Liver (tissue), 9 donors: Measurements from ENCODE around the gene ARHGEF28. TPM values are rescaled to one million over a fixed set of nuclear protein-coding genes. Genes with fewer than 3 reads are reported as not detected.

ENCODE experiments used
- DNase-seq: peaks from one replicate; pipeline ENCODE4 v3.0.0-alpha.2; 2017; ENCODE audit warnings: low spot score
- H3K27ac ChIP-seq, 2 donors: one replicate each; pipeline ENCODE4 v1.7.0; 2013; ENCODE audit warnings: inconsistent platforms in 2 of 2, low read length in 2 of 2, control low read depth in 1 of 2, low read depth in 1 of 2, mild to moderate bottlenecking in 1 of 2
- H3K27me3 ChIP-seq, 4 donors: one replicate each; pipeline versions ENCODE4 v1.6.1 to v1.7.0; 2013; ENCODE audit warnings: low read length in 3 of 4, inconsistent platforms in 1 of 4, mild to moderate bottlenecking in 1 of 4, moderate library complexity in 1 of 4; ENCODE audit not compliant: control insufficient read depth in 4 of 4, insufficient read depth in 4 of 4
- H3K36me3 ChIP-seq, 4 donors: one replicate each; pipeline versions ENCODE4 v1.6.1 to v1.7.0; 2013; ENCODE audit warnings: low read length in 3 of 4, mild to moderate bottlenecking in 3 of 4, low read depth in 1 of 4, moderate library complexity in 1 of 4; ENCODE audit not compliant: control insufficient read depth in 4 of 4, insufficient read depth in 3 of 4
- H3K4me1 ChIP-seq, 4 donors: one replicate each; pipeline versions ENCODE4 v1.6.1 to v1.7.0; 2013; ENCODE audit warnings: low read length in 3 of 4, mild to moderate bottlenecking in 3 of 4, moderate library complexity in 1 of 4; ENCODE audit not compliant: control insufficient read depth in 4 of 4, insufficient read depth in 4 of 4
- H3K4me3 ChIP-seq, 3 donors: one replicate each; pipeline versions ENCODE4 v1.6.1 to v1.7.0; 2013; ENCODE audit warnings: low read length in 3 of 3, control low read depth in 1 of 3, low read depth in 1 of 3, mild to moderate bottlenecking in 1 of 3
- H3K9ac ChIP-seq, 2 donors: one replicate each; pipeline ENCODE4 v1.7.0; 2013; ENCODE audit warnings: low read length in 2 of 2, mild to moderate bottlenecking in 2 of 2, moderate library complexity in 2 of 2, control low read depth in 1 of 2, low read depth in 1 of 2
- H3K9me3 ChIP-seq, 4 donors: one replicate each; pipeline versions ENCODE4 v1.6.1 to v1.7.0; 2013; ENCODE audit warnings: low read length in 3 of 4; ENCODE audit not compliant: control insufficient read depth in 4 of 4
- CTCF ChIP-seq: fragments of 150-350 bp; IDR thresholded peaks from 2 replicates; pipeline ENCODE4 v1.5.1; 2017; ENCODE audit warnings: improper control_type of control experiment, low read depth, low read length; ENCODE audit not compliant: missing input control
- EGR1 ChIP-seq, 2 donors: IDR thresholded peaks; 2 replicates each; pipeline ENCODE4 v1.6.1; 2016 to 2018; ENCODE audit warnings: antibody characterized with exemption in 2 of 2, low read depth in 2 of 2
- FOXA1 ChIP-seq: IDR thresholded peaks from 2 replicates; pipeline ENCODE4 v1.6.1; 2016; ENCODE audit warnings: antibody characterized with exemption
- FOXA2 ChIP-seq: IDR thresholded peaks from 2 replicates; pipeline ENCODE4 v1.6.1; 2016; ENCODE audit warnings: antibody characterized with exemption
- HNF4G ChIP-seq: IDR thresholded peaks from 2 replicates; pipeline ENCODE4 v1.6.1; 2016; ENCODE audit warnings: antibody characterized with exemption
- JUND ChIP-seq, 2 donors: IDR thresholded peaks; 2 replicates each; pipeline ENCODE4 v1.6.1; 2016; ENCODE audit warnings: antibody characterized with exemption in 2 of 2
- NR2F2 ChIP-seq: IDR thresholded peaks from 2 replicates; pipeline ENCODE4 v1.6.1; 2016; ENCODE audit warnings: antibody characterized with exemption
- RAD21 ChIP-seq, 2 donors: IDR thresholded peaks; 2 replicates each; pipeline ENCODE4 v1.6.1; 2016; ENCODE audit warnings: antibody characterized with exemption in 2 of 2, mild to moderate bottlenecking in 2 of 2
- RXRA ChIP-seq, 2 donors: IDR thresholded peaks; 2 replicates each; pipeline ENCODE4 v1.6.1; 2017 to 2018; ENCODE audit warnings: antibody characterized with exemption in 2 of 2, mild to moderate bottlenecking in 1 of 2
- SP1 ChIP-seq: IDR thresholded peaks from 2 replicates; pipeline ENCODE4 v1.6.1; 2018; ENCODE audit warnings: antibody characterized with exemption, mild to moderate bottlenecking
- TAF1 ChIP-seq: conservative IDR thresholded peaks from 2 replicates; pipeline ENCODE4 v1.6.1; 2016; ENCODE audit warnings: antibody characterized with exemption, mild to moderate bottlenecking
- YY1 ChIP-seq: IDR thresholded peaks from 2 replicates; pipeline ENCODE4 v1.6.1; 2016; ENCODE audit warnings: antibody characterized with exemption, mild to moderate bottlenecking
- ZBTB33 ChIP-seq: IDR thresholded peaks from 2 replicates; pipeline ENCODE4 v1.6.1; 2016; ENCODE audit warnings: antibody characterized with exemption
- WGBS: extraction: QIAGEN DNeasy Blood & Tissue Kit; methylation state at CpG from one replicate; pipeline ENCODE4 v1.1.7; 2013; 5-methylcytosine and 5-hydroxymethylcytosine counted together
- polyA plus RNA-seq, 2 donors: library from polyadenylated mRNA; stranded (reverse) in 1 of 2; unstranded in 1 of 2; fragments of 200-250 nt in 1 of 2; fragments of >200 nt in 1 of 2; fragmentation: Nextera tagmentation in 1 of 2; extraction: Ambion mirVana in 1 of 2; gene quantifications; one replicate each; pipeline versions ENCODE4 v1.2.1 to v1.2.3, GENCODE V29; 2013 to 2015
- total RNA-seq, 2 donors: library from RNA; depleted of rRNA; stranded (reverse); fragments of >200 nt; gene quantifications; one replicate each; pipeline ENCODE4 v1.2.3, GENCODE V29; 2014
- TF ChIP-seq, protein P1 (sequence below): IDR thresholded peaks from 2 replicates; pipeline ENCODE4 v1.6.1; 2016; ENCODE audit warnings: antibody characterized with exemption
- TF ChIP-seq, protein P2 (sequence below): IDR thresholded peaks from 2 replicates; pipeline ENCODE4 v1.6.1; 2016; ENCODE audit warnings: antibody characterized with exemption
- donor health status: healthy.
- donor health status: healthy.
- donor health status: healthy.
- donor health status: healthy.
- donor health status: healthy.

ARHGEF28 gene
- total and polyA plus RNA-seq, 4 donors = 1.6 to 13.9 (median 3.6) TPM

DNA sequence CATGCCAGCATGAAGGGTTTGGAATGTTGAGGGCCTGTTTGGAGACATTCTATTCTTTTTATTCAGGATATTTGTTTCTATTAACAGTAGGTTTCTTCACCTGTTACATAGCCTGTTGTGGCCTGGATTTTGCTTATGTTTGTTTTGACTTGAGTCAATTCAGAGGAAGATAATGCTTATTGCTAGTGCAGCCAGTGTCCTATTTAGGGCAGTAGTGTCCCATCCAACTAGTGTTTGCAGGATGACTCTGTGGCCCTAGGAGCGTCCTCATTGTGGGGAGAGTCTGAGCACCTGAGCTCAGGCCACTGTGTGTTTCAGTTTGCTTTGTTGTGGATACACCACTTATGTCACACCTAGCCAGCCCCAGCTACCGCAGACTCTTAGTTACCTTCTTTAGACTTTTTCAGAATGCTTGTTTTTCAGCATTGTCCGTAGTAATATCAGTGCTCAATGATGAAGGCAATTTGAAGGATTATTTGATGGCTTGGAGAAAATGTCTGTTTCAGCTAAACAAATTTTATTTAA is 90.3 kb downstream of the ARHGEF28 start (continued):
- TF ChIP-seq TAF1 (no peak), EGR1 (IDR thresholded peaks at IDR 0.05; ENCODE audit: low read depth in 2 of 2) (no peak), RAD21 (IDR thresholded peaks at IDR 0.05) (no peak), NR2F2 (no peak)

GRCh38 chr5:73718762-73719161 is 92.8 kb downstream of the ARHGEF28 start:
- no peak overlapping the region for H3K4me3 ChIP-seq
- DNase-seq = no peak
- no peaks in the 10 kb centered on the region for H3K4me1 ChIP-seq
- H3K27ac ChIP-seq = no peak overlapping the region
- H3K36me3 ChIP-seq = peaks cover 0 to 6% (median 0%) of the 10 kb centered on the region in 4 donors
- H3K27me3 ChIP-seq = no peaks in the 10 kb centered on the region
- H3K9me3 ChIP-seq = no peaks in the 10 kb centered on the region
- H3K9ac ChIP-seq = no peak overlapping the region
- TF ChIP-seq FOXA1 (no peak), RAD21 (IDR thresholded peaks at IDR 0.05) (no peak)
- WGBS = 95% methylated on average over 3 of the region's 3 CpGs

DNA sequence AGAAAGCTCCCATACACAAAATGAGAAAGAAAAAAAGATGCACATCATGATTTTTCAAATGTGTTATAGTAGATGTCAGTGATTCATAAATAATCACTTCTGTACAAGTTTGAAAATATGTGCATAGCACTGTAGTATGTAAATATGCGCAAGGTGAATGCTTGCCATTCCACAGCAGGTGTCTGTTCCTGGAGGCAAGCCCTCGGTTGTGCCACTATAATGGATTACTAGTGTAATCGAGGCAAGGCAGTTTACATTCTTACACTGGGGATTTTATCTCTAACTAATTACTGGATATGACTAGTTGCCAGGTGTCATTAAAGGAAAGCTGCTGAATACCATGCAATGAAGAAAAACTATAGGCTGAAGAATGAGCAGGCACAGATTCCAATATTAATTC is 93.6 kb downstream of the ARHGEF28 start:
- no peak overlapping the region for H3K9ac ChIP-seq
- no peak for DNase-seq
- H3K4me1 ChIP-seq = no peaks in the 10 kb centered on the region
- no peak overlapping the region for H3K27ac ChIP-seq
- no peak overlapping the region for H3K4me3 ChIP-seq
- no peak for TF ChIP-seq RAD21 (IDR thresholded peaks at IDR 0.05)
- TF ChIP-seq FOXA1 = no peak
- no peak for TF ChIP-seq RXRA (IDR thresholded peaks at IDR 0.05)
- TF ChIP-seq SP1 = no peak
- TF ChIP-seq, protein P1, sequence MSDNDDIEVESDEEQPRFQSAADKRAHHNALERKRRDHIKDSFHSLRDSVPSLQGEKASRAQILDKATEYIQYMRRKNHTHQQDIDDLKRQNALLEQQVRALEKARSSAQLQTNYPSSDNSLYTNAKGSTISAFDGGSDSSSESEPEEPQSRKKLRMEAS = no peak
- no peak for TF ChIP-seq YY1
- no peak for TF ChIP-seq HNF4G
- no peak for TF ChIP-seq TAF1
- no peak for TF ChIP-seq FOXA2
- no peak for TF ChIP-seq ZBTB33
- no peak for TF ChIP-seq CTCF
- TF ChIP-seq, protein P2, sequence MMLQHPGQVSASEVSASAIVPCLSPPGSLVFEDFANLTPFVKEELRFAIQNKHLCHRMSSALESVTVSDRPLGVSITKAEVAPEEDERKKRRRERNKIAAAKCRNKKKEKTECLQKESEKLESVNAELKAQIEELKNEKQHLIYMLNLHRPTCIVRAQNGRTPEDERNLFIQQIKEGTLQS = no peak
- no peak for TF ChIP-seq JUND (IDR thresholded peaks at IDR 0.05)
- 92% methylated on average over 3 of the region's 3 CpGs for WGBS
- no peaks in the 10 kb centered on the region for H3K9me3 ChIP-seq
- H3K36me3 ChIP-seq = peaks cover 0 to under 1% (median 0%) of the 10 kb centered on the region in 4 donors
- H3K27me3 ChIP-seq = no peaks in the 10 kb centered on the region
